ENCODE results near the gene BLTP3A.
A peak's percentile ranks its signal among the peaks of the same experiment; 100 is the strongest.
"Not testable (repeated sequence)": the region's sequence is repeated elsewhere in the genome, so short reads cannot be mapped to it uniquely, and the experiment has no call there.

BLTP3A gene

DNA sequence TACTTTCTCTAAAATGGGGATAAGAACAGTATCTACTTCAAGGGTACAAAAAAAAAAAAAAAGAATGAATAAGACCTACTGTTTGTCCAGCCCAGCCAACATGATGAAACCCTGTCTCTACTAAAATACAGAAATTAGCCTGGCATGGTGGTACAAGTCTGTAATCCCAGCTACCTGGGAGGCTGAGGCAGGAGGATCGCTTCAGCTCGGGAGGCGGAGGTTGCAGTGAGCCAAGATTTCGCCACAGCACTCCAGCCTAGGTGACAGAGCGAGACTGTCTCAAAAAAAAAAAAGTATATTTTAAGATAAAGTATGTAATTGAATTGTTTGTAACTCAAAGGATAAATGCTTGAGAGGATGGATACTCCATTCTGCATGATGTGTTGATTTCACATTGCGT is 2.0 kb downstream of the BLTP3A start:
- no peak for DNase-seq

DNA sequence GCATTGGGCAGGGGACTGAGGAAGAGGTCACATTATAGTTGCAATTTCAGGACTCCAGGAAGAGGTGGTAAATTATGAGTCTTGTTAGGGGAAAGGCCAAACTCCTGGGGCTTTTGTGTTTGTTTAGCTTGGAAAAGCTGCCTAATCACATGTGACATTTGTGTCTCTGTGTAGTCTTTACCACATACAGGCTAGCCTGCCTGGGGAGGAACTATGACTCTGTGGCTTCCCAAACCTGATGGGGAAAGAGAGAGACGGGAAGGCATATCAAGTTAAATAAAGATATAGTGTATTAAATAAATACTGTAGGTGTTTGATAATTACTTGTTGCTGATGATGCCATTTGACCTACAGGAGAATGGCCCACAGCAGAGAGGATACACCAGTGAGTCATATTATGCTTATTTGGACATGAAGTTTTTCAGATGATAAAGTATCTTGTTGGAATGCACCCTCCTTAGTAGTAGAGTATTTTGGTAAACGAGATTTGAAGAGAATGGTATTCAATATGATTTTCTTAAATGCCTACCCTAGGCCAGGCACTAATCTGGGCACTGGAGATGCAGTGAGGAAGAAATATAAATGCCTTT is 4.0 kb downstream of the BLTP3A start:
- no peak for DNase-seq

DNA sequence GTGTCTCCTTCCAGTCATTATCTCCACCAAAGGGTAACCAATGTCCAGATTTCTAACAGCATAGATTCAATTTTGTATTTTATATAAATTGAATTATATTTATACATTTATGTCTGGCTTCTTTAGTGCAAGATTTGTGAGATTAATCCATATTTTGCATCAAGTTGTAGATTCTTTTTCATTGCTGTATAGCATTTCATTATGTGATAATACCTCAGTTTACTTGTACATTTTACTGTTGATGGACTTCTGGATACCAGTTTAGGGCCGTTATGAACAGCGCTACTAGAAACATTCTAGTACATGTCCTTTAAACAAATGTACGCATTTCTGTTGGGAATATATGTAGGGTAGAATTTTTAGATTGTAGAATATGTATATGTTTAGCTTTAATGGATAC is 6.2 kb downstream of the BLTP3A start:
- DNase-seq = no peak

DNA sequence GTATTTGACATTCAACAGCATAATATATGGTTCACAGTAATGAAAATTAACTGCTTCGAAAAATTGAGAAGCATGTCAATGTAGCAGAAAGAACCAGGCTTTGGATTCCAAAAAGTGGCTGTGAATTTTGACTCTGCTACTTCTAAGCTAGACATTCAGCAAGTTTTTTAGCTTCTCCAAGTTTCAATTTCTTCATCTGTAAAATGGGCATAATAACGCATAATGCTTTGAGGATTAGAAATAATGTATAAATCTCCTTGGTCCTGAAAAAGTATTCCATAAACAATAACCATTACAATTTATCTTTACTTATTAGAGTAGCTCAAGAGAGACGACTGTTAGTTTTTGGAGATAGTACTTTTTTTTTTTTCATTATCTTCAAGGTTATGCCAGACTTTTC is 7.7 kb downstream of the BLTP3A start:
- DNase-seq = no peak

DNA sequence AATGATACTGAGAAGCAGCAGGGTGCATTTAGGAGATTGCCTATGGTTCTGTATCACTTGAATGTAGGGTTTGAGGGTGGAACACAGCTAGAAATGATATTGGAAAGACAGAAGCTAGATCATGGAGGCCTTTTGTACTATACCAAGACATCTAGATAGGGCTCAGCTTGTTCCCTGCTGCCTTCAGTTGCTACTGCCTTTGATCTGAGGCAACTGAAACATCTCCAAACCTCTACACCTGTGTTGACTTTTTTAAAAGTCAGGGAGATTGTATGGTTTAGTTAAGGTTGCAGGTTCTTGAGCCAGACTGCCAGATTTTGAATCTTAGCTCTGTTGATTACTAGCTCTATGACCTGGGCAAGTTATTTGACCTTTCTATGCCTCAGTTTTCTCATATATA is 12.7 kb downstream of the BLTP3A start:
- no peak for DNase-seq

DNA sequence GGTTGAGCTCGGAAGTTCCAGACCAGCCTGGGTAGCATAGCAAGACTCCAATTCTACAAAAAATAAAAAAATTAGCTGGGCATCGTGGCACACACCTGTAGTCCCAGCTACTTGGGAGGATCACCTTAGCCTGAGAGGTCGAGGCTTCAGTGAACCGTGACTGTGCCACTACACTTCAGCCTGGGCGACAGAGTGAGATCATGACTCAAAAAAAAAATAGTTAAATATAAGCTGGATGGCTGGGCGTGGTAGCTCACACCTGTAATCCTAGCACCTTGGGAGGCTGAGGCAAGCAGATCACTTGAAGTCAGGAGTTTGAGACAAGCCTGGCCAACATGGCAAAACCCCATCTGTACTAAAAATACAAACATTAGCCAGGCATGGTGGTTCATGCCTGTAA is 13.2 kb downstream of the BLTP3A start:
- DNase-seq = not testable (repeated sequence)

DNA sequence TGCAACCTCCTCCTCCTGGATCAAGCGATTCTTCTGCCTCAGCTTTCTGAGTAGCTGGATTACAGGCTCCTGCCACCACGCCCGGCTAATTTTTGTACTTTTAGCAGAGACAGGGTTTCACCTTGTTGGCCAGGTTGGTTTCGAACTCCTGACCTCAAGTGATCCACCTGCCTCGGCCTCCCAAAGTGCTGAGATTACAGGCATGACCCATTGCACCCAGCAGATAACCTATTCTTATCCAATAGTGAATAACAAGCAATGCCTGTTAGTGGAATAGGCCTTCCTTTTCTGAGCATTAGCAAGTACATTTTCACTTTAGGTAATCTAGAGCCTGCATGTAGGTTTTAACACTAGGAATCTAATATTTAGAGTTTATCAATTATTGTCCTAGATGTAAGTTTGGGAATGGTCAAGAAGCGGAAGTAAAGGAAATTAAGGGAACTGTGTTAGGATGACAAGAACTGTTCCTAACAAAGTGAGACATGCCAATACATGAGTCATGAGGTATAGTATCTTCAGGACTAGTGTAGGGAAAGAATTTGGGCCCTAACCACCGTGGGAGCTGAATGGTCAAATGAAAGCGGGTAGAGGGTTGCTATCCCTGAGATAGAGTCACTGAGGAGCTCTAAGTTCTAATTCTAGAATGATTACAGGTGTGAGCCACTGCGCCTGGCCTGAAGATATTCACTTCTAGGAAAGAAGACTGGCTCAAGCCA is 15.0 kb downstream of the BLTP3A start:
- DNase-seq = no peak

DNA sequence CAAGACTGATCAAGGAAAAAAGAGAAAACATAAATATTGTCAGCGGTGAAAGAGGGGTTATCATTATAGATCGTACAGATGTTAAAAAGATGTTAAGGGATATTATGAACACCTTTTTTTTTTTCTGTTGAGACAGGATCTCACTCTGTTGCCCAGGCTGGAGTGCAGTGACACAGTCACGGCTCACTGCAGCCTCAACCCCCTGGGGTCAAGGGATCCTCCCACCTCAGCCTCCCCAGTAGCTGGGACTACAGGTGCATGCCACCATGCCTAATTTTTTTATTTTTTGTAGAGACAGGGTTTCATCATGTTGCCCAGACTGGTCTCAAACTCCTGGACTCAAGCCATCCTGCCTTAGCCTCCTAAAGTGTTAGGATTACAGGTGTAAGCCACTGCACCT is 16.6 kb downstream of the BLTP3A start:
- DNase-seq = not testable (repeated sequence)

DNA sequence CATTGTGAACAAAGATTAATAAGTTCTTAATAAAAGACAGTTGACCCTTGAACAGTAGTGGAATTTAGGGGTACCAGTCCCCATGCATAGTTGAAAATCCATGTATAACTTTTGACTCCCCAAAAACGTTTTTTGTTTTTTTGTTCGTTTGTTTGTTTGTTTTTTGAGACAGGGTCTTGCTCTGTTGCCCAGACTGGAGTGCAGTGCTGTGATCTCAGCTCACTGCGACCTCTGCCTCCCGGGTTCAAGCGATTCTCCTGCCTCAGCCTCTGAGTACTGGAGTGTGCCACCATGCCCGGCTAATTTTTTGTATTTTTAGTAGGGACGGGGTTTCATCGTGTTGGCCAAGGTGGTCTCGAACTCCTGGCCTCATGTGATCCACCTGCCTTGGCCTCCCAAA is 17.5 kb downstream of the BLTP3A start:
- DNase-seq = not testable (repeated sequence)

DNA sequence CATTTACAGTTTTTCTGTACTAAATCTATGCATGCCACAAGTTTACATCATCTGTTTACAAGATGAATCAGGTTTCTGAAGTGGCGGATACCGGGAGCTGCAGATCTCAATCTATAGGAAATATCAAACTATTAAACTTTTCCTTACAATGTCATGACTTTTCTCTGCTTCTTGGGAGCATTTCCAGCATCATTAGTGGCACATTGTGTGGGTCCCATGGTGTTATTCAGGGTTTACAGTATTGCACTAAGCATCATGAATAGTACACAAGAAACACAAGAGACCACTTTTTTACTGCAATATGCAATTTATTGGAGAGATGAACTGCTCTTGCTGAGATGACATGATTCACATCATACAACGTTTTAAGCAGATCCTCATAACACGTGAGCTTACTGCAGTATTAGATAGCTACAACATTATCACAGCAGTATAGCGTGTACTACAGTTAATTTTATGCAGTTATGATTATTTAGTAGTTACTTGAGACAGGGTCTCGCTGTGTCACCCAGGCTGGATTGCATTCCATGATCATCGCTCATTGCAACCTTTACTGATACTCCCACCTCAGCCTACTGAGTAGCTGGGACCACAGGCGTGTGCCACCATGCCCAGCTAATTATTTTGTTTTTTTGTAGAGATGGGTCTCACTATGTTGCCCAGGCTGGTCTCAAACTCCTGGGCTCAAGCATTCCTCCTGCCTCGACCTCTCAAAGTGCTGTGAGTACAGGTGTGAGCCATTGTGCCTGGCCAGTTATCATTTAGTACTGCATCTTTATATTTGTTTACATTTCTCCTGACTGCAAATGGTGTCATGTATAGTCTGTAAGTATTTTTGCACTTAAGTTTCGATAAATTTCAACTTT is 18.4 kb downstream of the BLTP3A start:
- DNase-seq = no peak

DNA sequence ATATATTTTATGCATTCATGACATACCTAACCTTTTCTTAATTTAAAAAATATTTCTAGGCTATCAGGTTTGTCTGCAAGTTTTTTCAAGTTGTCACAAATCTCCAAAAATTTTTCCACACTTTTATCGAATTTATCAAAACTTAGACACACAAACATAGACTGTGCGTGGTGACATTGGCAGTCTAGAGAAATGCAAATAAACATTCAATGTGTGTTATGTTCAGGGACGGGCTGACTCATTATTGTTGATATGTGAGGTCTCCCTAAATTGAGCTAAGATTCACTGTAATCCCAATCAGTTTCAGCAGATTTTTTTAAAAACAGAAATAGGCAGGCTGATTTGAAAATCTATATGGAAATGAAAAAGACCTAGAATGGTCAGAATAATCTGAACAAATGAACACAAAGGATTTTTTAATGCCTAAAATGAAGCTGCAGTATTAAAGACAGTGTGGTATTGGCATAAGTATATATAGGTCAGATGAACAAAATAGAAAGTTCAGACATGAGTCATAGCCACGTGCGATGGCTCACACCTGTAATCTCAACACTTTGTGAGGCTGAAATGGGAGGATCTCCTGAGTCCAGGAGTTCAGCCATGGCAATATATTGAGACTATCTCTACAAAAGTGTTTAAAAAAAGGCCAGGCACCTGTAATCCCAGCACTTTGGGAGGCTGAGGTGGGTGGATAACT is 19.2 kb downstream of the BLTP3A start:
- DNase-seq = no peak

DNA sequence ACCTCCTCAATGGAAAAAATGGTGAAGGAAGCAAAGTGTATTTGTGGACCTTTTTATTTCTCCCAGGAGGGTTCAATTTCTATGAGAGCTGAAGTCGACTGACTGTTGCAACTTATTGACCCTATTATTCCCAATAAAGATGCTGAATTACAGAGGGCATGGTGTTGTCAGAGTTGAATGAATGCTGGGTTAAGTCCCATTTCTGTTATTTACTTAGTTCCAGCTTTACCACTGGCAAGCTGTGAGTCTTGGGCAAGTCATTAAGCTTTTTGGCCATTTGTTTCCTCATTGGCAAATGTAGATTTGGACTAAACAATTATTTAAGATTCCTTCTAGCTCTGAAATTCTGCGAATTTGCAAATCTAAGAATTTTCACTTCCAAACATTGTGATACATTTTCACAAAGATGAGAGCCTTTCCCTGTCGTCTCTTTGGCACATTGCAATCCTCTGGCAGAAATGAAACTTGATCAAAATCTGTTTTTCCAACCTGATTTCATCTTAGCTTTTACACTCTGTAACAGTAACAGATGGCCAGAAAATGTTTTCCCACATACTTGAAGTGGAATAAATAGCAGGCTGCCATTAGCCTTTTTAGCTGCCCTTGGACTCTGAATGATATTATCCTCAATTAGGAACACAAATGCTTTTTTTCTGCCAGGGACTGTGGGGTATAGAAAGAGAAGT is 21.3 kb downstream of the BLTP3A start:
- peak in 1 of 2 experiments; percentile 24 for DNase-seq

DNA sequence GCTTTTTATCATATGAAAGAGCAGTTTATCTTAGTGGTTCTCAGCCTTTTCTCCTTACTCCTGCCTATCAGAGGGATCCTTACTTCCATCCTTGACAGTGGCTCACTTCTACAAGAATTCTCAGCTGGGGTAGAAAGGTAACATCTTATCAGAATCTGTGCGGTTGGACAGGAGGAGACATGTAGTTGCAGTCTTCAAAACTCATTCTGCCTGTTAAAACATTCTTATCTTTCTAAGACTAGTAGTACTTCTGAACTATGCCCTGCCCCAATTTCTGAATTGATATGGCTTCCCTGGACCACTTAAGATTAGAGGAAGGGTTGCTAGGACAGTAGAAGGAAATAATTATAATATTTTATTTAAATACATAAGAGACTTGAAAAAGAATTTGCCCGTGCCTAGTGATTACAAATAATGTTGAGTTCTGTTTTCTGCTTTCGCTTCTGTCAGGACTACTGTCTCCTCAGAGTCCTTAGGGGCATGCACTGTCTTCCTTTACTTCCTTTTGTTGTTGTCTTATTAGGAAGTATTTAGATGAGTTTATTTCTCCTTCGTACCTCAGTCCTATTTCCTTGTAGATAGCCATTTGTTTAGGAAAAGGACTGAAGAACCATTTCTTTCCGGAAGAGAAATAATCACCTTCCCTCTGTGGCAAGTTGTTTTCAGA is 24.9 kb downstream of the BLTP3A start:
- DNase-seq = no peak

DNA sequence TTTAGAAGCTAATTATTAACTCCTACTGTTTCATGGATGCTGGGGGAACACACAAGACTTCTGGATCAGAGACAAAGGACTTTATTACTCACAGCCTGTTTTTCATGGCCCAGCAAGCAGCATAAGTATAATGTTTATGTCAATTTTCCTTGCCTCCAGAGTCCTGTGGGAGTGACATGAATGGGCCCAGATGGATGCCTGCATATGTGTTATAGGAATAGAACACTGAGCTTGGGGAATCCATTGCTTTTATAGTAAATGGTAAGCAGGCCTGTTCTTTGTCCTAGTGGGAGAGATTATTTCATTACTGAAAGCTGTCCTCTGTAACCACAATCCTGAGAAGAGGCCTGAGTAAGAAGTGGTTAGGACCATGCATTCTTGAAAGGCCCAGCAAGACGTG is 25.6 kb downstream of the BLTP3A start:
- DNase-seq = no peak

DNA sequence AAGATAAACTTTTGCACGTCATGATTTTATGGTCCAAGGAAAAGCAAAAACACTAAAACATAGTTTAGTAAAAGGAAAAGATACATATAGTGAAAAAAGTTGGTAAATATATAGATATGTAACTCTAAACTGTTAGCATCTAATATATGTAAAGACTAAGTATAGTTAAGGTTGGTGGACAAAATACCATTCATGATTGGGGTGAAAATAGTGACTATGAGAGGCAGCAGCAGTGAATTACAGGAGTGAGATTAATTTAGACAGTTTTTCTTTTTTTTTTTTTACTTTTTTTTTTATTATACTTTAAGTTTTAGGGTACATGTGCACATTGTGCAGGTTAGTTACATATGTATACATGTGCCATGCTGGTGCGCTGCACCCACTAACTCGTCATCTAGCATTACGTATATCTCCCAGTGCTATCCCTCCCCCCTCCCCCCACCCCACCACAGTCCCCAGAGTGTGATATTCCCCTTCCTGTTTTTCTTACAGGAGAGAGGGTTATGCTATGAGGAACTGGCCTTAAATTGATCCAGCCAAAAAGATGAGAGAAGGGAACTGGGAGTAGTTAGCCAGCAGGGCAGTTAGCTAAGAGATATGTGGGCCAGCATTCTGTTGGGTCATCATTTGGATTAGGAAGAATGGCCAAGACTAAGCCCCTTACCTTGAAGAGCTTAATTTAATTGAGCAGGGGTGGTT is 27.1 kb downstream of the BLTP3A start:
- not testable (repeated sequence) for DNase-seq

DNA sequence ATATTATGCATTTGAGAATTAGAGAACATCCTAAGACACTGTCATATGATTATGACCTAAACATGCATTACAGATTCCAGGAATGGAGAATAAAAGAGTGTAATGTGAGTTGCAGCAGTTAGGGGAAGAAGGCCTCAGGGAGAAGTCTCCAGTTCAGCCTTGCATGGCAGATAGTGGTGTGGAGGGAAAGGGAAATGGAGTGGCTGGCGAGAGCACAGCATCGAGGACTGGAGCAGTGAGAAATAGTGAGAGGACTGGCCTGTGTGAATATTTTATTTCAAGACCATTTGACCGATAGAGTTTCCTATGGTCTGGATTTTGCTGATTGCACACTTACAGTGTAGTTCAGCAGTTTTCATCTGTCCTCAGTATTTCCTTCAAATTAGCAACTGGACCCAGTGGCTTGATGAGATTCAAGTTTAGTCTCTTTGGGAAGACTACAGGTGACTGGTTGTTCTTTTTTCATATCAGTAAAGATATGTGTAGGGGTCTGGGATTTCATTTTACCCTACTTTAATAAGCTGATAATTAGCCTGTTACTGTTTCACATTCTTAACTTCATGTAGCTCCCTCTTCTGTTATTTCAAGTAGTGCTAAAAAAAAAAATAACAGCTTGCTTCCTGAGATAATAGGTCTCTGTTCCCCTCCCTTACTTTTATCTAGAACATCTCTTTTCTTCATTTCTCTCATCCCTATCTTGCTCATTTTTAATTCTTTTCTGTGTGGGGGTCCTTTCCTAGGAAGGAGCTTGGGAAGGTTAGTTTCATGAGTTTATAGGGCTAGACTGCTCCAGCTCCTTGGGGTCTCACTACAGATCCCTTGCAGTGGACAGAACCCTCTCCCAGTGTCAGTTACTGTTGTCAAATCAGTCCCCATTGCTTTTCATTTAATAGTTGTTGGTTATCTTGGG is 27.9 kb downstream of the BLTP3A start:
- DNase-seq = no peak

DNA sequence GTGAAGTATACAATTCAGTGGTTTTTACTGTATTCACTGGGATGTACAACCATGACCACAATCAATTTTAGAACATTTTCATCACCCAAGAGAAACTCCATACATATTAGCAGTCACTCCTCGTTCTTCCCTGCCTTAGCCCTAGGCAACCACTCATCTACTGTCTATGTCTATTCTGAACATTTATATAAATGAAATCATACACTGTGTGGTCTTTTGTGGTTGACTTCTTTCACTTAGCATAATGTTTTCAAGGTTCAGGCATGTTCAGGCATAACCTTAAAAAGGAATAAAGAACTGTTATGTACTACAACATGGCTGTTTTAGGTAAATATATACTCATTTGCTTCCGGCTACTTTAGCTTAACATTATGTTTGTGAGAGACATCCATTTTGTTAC is 37.3 kb downstream of the BLTP3A start:
- no peak for DNase-seq

DNA sequence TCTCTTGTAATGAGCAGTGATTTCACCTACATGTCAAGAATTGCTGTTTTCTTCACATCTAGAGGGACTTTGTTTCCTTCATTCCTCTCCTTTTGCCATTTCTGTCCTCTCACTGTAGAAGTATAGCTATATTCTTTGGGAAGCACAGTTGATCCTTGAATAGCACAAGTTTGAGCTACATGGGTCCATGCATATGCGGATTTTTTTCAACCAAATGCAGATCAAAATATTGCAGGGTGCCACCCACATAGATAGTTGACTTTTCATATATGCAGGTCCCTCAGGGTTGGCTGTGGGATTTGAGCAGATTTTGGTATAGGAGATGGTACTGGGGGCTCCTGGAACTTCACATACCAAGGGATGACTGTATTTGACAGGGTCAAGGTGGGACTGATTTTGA is 41.1 kb downstream of the BLTP3A start:
- no peak for DNase-seq

DNA sequence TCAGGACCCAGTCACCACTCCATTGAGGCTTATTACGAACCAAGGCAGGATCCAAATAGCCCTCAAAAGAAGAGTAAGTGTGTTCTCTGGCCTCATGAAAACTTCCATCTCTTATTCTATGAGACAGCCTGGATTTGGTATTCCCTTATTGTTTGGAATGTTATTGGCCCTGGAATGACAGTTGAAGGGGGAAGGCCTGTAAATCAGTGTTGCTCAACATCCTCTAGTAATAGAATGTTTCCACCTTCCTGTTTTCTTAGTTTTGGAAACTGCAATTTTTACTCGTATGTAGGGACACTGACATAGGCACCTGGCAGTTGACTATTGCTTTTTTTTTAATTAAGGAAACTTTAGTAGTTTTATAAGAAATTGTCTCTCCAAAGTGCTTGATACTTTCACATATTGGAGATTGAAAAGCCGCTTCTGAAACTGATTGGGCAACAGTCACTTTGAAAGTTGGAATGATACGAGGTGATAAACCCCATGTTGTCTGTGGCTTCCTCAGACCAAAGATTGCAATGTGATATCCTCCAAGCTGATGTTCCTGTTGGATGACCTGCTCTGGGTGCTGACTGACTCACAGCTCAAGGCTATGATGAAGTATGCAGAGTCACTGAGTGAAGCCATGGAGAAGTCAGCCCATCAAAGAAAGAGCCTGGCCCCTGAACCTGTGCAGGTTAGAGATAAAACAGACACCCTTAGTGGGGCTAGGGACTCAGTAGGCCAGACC is 43.1 kb downstream of the BLTP3A start:
- no peak for DNase-seq

DNA sequence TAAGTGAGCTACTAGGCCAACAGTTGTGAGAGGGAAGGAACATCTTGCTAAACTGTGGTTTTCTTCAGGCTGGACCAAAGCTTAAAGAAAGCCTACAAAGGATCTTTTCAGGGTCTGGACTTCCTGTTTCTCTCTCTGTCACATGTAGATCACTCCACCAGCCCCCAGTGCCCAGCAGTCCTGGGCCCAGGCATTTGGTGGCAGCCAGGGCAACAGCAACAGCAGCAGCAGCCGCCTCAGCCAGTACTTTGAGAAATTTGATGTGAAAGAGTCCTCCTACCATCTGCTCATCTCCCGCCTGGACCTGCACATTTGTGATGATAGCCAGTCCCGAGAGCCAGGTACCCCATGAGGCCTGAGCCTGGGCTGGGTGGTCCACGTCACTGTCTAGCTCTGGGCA is 44.1 kb downstream of the BLTP3A start:
- DNase-seq = no peak
